Suprapubic skin (tissue), 4 donors: ENCODE measurements around the gene TMEM150C. TPM values are rescaled to one million over a fixed set of nuclear protein-coding genes. Genes with fewer than 3 reads are reported as not detected.
A peak's percentile ranks its signal among the peaks of the same experiment; 100 is the strongest.

Source experiments
- DNase-seq, 2 donors: peaks; one replicate each; pipeline ENCODE4 v3.0.0-alpha.2; 2019; ENCODE audit warnings: low spot score in 2 of 2
- H3K27ac ChIP-seq: fragments of 200-600 bp; sonication (generic); one replicate; pipeline ENCODE4 v1.5.1; 2019
- H3K27me3 ChIP-seq: fragments of 200-600 bp; sonication (generic); one replicate; pipeline ENCODE4 v1.5.1; 2019
- H3K36me3 ChIP-seq: fragments of 200-600 bp; sonication (generic); one replicate; pipeline ENCODE4 v1.5.1; 2019
- H3K4me1 ChIP-seq: fragments of 200-600 bp; sonication (generic); one replicate; pipeline ENCODE4 v1.5.1; 2019
- H3K4me3 ChIP-seq: fragments of 200-600 bp; sonication (generic); one replicate; pipeline ENCODE4 v1.5.1; 2019; ENCODE audit warnings: mild to moderate bottlenecking
- H3K9me3 ChIP-seq: fragments of 200-600 bp; sonication (generic); one replicate; pipeline ENCODE4 v1.5.1; 2019
- CTCF ChIP-seq, 2 donors: fragments of 200-600 bp in 1 of 2; fragments of 450-650 bp in 1 of 2; sonication (generic) in 1 of 2; IDR thresholded peaks; one replicate each; pipeline ENCODE4 v1.5.1; 2016 to 2019; ENCODE audit warnings: antibody characterized with exemption in 2 of 2, mild to moderate bottlenecking in 1 of 2, moderate library complexity in 1 of 2
- EP300 ChIP-seq: sonication (generic); formaldehyde crosslinking; IDR thresholded peaks from one replicate; pipeline ENCODE4 v1.6.1; 2017; ENCODE audit warnings: antibody characterized with exemption
- POLR2A ChIP-seq, 2 donors: fragments of 450-650 bp; IDR thresholded peaks; one replicate each; pipeline ENCODE4 v1.6.1; 2017; ENCODE audit warnings: antibody characterized with exemption in 2 of 2, mild to moderate bottlenecking in 2 of 2, moderate library complexity in 2 of 2
- POLR2AphosphoS5 ChIP-seq, 3 donors: sonication (generic); formaldehyde crosslinking; IDR thresholded peaks; one replicate each; pipeline ENCODE4 v1.6.1; 2017; ENCODE audit warnings: antibody characterized with exemption in 3 of 3
- whole genome bisulfite sequencing: methylation state at CpG from one replicate; pipeline ENCODE4 v1.1.5; 2018; 5-methylcytosine and 5-hydroxymethylcytosine counted together
- total RNA-seq, 4 donors: library from RNA; depleted of rRNA; stranded (reverse); fragments of >200 nt; gene quantifications; one replicate each; pipeline ENCODE4 v1.1.0, GENCODE V29; 2016

Gene TMEM150C
- total RNA-seq, 4 donors from 2014 or later, result 3.2 to 10.7 (median 8.7) TPM

DNA sequence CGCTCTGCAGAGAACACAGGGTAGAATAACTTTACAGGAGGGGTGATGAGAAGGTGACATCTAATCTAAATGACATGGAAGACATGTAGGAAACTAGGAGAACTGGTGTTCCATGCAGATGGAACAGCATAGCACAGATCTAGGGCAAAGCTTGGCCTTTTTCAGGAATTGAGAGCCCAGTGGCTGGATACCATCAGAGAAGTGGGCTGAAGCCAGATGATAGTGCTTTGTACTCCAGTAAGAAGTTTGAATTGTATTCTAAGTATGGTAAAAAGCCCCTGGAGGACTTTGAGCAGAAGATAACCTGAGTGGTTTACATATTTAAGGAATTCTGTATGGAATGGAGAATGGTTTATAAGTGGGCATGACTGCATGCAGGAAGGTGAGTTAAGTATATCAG, 98.6 kb downstream of the TMEM150C start:
- no peak for DNase-seq
- Histone ChIP-seq H3K4me3 (no peak overlapping the region), H3K36me3 (peaks cover 27% of the 10 kb centered on the region), H3K4me1 (peaks cover 4% of the 10 kb centered on the region), H3K9me3 (no peaks in the 10 kb centered on the region), H3K27ac (no peak overlapping the region), H3K27me3 (no peaks in the 10 kb centered on the region)
- no peak for TF ChIP-seq CTCF (IDR thresholded peaks at IDR 0.05)
- TF ChIP-seq POLR2AphosphoS5 (IDR thresholded peaks at IDR 0.05), result no peak
- 91% methylated on average over 1 of the region's 1 CpG for WGBS

GRCh38 chr4:82462415-82462831, 99.4 kb downstream of the TMEM150C start:
- peaks cover 32% of the 10 kb centered on the region for H3K36me3 ChIP-seq
- no peak overlapping the region for H3K27ac ChIP-seq
- no peak overlapping the region for H3K4me3 ChIP-seq
- H3K27me3 ChIP-seq, result no peaks in the 10 kb centered on the region
- H3K4me1 ChIP-seq, result peaks cover 4% of the 10 kb centered on the region
- peak; percentile 93 to 94 for DNase-seq
- 13% methylated on average over 7 of the region's 7 CpGs for WGBS
- H3K9me3 ChIP-seq, result no peaks in the 10 kb centered on the region
- no peak for TF ChIP-seq POLR2A (IDR thresholded peaks at IDR 0.05)
- peak; percentile 33 to 90 for TF ChIP-seq CTCF (IDR thresholded peaks at IDR 0.05)
- TF ChIP-seq POLR2AphosphoS5 (IDR thresholded peaks at IDR 0.05), result no peak
- TF ChIP-seq EP300, result no peak

- H3K4me3 ChIP-seq, result no peak overlapping the region
- peaks cover 4% of the 10 kb centered on the region for H3K4me1 ChIP-seq
- WGBS, result 81% methylated on average over 2 of the region's 2 CpGs
- H3K9me3 ChIP-seq, result no peaks in the 10 kb centered on the region
- no peaks in the 10 kb centered on the region for H3K27me3 ChIP-seq
- DNase-seq, result no peak
- peaks cover 38% of the 10 kb centered on the region for H3K36me3 ChIP-seq
- no peak for TF ChIP-seq POLR2A (IDR thresholded peaks at IDR 0.05)
- no peak for TF ChIP-seq POLR2AphosphoS5 (IDR thresholded peaks at IDR 0.05)
- TF ChIP-seq CTCF (IDR thresholded peaks at IDR 0.05), result no peak
- no peak for TF ChIP-seq EP300
- H3K27ac ChIP-seq, result no peak overlapping the region
Measured at GRCh38 chr4:82461710-82462109, 100.1 kb downstream of the TMEM150C start.

- no peak for DNase-seq
- Histone ChIP-seq H3K27me3 (no peaks in the 10 kb centered on the region), H3K4me1 (peaks cover 4% of the 10 kb centered on the region), H3K36me3 (peaks cover 55% of the 10 kb centered on the region), H3K4me3 (no peak overlapping the region), H3K27ac (no peak overlapping the region), H3K9me3 (no peaks in the 10 kb centered on the region)
- 83% methylated on average over 2 of the region's 2 CpGs for WGBS
- TF ChIP-seq POLR2A (IDR thresholded peaks at IDR 0.05), result no peak
- TF ChIP-seq EP300, result no peak
Measured at GRCh38 chr4:82458729-82459128, 103.1 kb downstream of the TMEM150C start.

DNA sequence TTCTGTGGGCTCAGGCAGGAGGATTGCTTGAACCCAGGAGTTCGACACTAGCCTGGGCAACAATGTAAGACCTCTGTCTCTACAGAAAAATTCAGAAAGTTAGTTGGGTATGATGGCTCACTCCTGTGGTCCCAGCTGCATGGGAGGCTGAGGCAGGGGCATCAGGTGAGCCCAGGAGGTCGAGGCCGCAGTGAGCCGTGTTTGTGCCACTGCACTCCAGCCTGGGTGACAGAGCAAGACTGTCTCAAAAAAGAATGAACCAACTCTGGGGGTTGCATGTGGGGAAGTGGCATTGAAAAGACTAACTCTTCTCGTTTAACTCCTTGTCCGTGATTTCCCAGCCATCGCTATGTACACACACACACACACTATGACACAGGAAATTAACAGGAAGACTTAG, 104.5 kb downstream of the TMEM150C start:
- no peak overlapping the region for H3K4me3 ChIP-seq
- no peaks in the 10 kb centered on the region for H3K4me1 ChIP-seq
- H3K9me3 ChIP-seq, result no peaks in the 10 kb centered on the region
- WGBS, result 86% methylated on average over 6 of the region's 7 CpGs
- H3K36me3 ChIP-seq, result peaks cover 70% of the 10 kb centered on the region
- TF ChIP-seq EP300 (no peak), CTCF (IDR thresholded peaks at IDR 0.05) (no peak), POLR2A (IDR thresholded peaks at IDR 0.05) (no peak), POLR2AphosphoS5 (IDR thresholded peaks at IDR 0.05) (no peak)
- H3K27ac ChIP-seq, result no peak overlapping the region
- no peak for DNase-seq
- H3K27me3 ChIP-seq, result no peaks in the 10 kb centered on the region

- DNase-seq, result no peak
- WGBS, result 97% methylated on average over 7 of the region's 7 CpGs
Measured at GRCh38 chr4:82452026-82452425, 109.8 kb downstream of the TMEM150C start.

More at GRCh38 chr4:82452026-82452425, 109.8 kb downstream of the TMEM150C start:
- Histone ChIP-seq H3K36me3 (peaks cover 61% of the 10 kb centered on the region), H3K27ac (no peak overlapping the region), H3K9me3 (no peaks in the 10 kb centered on the region), H3K4me3 (no peak overlapping the region), H3K27me3 (no peaks in the 10 kb centered on the region), H3K4me1 (peaks cover 4% of the 10 kb centered on the region)
- TF ChIP-seq CTCF (IDR thresholded peaks at IDR 0.05) (no peak), POLR2AphosphoS5 (IDR thresholded peaks at IDR 0.05) (no peak), EP300 (no peak), POLR2A (IDR thresholded peaks at IDR 0.05) (no peak)
